NCI-H2227 (cell line): Measurements from ENCODE around the gene EDARADD.
"Not testable (repeated sequence)": the region's sequence is repeated elsewhere in the genome, so short reads cannot be mapped to it uniquely, and the experiment has no call there.

Experiments used
- DNase-seq: peaks from one replicate; lab custom pipeline; 2025; ENCODE audit not compliant: unreplicated experiment; lab: John Stamatoyannopoulos, UW

Gene EDARADD

DNA sequence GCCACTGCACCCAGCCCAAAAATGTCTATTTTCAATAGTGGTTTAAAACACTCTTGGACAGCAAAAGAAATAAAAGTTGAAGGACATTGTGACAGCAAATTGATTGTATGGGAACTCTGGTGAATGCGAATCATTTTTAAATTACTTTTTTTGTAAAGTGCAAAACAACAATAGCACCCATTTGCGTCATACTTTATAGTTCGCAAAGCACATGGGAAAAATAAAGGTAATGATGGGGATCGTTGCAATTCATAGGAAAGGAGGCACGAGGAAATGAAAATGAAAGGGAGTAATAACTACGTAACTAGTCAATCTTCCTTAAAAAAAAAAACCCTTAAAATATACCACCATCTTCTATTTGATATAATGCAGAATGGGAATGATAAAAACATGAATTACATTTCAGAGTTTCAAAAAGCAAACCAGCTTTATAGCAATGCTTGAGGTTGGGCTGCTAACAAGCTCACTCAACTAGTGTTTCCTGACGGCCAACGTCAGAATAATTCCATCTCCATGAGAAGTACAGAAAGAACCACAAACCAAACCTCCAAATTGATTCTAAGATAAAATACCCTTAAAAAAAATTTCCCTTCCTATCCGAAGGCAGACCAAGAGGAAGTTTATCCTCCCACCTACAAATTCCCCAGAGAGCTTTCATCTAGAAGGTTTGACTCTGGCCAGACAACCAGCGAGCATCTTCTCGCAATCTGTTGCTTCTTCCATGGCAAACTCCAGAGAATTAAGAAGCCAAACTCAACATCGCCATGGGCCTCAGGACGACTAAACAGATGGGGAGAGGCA lies at the start of gene EDARADD:
Gene EDARADD, plus strand, starts transcription at position 606 of the 801 bp plus-strand sequence. Its CDS starts 159 bp downstream, at position 765.
- DNase-seq, result no peak

GRCh38 chr1:236345728-236346127 lies 48.4 kb upstream of the EDARADD start:
- no peak for DNase-seq

- no peak for DNase-seq
Measured at GRCh38 chr1:236348071-236348470, 46.0 kb upstream of the EDARADD start.

- no peak for DNase-seq
Measured at GRCh38 chr1:236350308-236350707, 43.8 kb upstream of the EDARADD start.

DNA sequence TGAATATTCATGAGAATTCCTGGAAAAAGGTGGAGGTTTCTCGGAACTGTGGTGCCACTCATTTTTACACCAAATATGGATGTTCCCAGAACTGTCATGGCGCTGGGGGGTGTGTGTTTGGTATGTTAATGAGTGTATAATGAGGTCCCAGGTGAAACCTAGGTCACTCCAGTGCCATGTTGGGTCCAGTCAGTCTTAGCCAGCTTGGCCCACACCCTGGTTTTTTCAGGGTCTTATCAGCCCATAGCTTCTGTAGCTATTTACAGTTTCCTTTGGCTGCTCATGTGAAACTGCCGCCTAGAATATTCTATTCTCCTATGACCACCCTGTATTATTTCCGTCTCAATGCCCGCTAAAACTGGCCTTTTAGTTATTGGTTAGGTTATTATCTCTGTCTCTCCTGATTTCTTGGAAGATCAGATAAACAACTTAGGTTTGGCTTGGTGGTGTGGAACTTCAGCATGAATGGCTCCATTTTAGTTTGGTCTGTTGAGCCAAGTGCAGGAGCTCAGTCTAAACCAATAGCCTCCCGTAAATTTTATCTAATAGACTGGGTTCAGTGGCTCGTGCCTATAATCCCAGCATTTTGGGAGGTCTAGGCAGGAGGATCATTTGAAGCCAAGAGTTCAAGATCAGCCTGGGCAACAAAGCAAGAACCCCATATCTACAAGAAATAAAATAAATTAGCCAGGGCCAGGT lies 42.1 kb upstream of the EDARADD start:
- DNase-seq, result no peak

DNA sequence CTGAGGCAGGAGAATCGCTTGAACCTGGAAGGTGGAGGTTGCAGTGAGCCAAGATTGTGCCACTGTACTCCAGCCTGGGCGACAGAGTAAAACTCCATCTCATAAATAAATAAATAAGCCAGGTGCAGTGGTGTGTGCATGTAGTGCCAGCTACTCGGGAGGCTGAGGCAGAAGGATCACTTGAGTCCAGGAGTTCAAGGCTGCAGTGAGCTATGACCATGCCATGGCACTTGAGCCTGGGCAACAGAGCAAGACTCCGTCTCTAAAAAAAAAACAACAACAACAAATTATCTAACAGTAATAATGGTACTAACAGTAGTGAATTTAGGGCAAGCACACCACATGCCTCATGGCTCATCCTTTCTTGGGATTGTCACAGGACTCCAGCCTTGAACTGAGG lies 41.3 kb upstream of the EDARADD start:
- DNase-seq, result not testable (repeated sequence)

DNA sequence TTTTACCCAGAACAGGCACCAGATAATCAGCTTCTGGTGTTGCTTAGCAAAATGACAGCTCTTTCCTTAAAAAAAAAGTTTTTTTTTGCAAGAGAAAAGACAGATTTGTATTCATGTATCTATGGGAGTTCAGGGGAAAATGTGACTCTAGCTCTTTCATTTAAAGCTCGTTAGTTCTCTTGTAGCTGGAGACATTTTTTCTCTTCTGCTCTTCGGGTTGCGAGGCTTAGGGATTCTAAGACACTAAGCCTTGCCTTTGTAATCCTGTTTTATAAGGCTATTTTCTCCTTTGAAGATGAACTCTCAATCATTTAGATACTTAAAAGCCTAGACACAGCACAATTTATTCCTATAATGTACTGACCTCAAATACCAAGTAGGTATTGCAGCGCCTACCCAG lies 40.3 kb upstream of the EDARADD start:
- no peak for DNase-seq

GRCh38 chr1:236354330-236355147 lies 39.5 kb upstream of the EDARADD start:
- no peak for DNase-seq

- DNase-seq, result no peak
Measured at GRCh38 chr1:236356141-236356540, 37.9 kb upstream of the EDARADD start.

DNA sequence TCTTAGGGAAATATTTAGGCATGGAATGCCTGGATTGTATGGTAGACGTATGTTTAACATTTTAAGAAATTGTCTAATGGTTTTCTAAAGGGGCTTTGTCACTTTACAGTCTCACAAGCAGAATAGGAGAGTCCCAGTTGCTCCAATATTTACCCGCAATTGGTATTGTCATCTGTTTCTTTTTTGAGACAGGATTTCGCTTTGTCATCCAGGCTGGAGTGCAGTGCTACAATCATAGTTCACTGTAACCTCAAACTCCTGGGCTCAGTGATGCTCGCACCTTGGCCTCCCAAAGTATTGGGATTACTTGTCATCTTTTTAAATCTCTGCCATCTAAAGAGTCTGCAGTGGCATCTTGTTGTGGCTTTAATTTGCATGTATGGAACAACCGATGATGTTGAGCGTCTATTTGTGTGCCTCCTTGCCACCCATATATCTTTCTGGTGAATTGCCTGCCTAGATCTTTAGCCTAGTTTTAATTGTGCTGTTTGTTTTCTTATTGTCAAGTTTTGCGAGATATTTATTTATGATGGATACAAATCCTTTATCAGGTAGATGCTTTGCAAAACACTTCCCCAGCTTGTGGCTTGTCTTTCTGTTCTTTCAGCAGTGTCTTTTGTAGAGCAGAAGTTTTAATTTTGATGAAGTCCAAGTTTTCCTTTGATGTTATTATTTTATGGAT lies 32.0 kb upstream of the EDARADD start:
- no peak for DNase-seq

- DNase-seq, result no peak
Measured at GRCh38 chr1:236363237-236363636, 30.8 kb upstream of the EDARADD start.

DNA sequence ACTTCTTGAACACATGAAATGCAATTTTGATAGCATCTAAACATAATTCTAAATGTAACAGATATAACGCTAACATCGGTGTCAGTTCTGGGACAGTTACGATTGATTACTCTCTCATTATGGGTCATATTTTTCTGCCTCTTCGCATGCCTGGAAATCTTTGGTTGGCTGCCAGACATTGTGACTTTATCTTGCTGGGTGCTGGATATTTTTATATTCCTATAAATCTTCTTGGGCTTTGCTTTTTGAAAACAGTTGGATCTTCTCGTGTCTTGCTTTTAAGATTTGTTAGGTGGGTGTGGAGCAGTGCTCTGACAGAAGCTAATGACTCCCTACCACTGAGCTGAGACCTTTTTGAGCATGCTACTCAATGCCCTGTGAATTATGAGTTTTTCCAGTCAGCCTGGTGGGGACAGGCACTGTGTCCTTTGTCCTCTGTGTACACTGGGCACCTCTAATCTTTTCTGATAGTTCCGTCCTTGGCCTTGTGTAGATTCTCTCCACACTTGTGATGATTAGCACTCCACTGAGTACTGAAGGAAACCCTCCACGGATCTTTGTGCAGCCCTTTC lies 28.0 kb upstream of the EDARADD start:
- DNase-seq, result no peak

DNA sequence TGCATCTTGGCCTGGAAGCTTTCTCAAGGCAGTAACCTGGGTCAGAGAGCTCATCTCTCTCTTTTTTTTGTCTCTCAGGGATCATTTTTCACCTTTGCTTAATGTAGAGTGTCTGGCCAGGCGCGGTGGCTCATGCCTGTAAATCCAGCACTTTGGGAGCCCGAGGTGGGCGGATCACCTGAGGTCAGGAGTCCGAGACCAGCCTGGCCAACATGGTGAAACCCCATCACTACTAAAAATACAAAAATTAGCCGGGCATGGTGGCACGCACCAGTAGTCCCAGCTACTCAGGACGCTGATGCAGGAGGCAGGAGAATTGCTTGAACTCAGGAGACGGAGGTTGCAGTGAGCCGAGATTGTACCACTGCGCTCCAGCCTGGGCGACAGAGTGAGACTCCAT lies 27.4 kb upstream of the EDARADD start:
- DNase-seq, result not testable (repeated sequence)

DNA sequence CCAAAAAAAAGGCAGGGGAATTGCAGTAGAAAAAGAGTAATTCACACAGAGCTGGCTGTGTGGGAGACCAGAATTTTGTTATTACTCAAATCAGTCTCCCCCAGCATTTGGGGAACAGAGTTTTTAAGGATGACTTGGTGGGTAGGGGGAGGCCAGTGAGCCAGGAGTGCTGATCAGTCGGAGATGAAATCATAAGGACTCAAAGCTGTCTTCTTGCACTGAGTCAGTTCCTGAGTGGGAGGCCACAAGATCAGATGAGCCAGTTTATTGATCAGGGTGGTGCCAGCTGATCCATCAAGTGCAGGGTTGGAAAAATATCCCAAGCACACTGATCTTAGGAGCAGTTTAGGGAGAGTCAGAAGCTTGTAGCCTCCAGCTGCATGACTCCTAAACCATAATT lies 23.7 kb upstream of the EDARADD start:
- DNase-seq, result no peak

- no peak for DNase-seq
Measured at GRCh38 chr1:236371083-236371482, 23.0 kb upstream of the EDARADD start.

DNA sequence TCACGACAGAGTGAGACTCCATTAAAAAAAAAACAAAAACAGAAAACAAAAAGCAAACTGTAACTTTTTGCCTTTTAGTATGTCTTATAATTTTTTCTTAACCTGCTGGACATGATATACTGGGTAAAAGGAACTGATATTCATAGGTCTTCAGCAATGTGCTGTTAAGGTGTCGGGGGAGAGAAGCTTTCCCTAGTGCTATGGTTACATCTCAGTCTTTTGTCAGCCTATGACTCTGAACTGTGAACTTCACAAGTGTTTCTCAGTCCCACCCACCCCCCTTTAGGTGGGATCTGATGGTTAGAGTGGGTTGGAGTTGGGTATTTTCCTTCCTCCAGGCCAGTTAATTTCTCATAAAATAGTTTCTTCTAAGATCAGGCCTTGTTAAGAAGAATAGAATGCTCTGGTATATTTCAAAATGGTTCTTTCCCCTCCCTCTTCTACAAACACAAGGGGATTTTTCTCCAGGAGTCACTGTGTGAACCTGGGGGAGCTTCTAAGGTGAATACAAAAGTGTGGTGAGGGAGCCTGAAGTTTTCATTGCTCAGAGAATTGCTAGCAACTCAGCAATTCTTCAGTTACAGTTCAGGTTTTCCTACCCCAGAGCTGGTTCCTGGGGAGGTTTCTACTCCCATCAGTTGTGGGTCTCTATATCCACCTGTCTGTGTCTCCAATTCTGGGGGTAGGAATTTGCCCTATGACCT lies 16.1 kb upstream of the EDARADD start:
- DNase-seq, result no peak

DNA sequence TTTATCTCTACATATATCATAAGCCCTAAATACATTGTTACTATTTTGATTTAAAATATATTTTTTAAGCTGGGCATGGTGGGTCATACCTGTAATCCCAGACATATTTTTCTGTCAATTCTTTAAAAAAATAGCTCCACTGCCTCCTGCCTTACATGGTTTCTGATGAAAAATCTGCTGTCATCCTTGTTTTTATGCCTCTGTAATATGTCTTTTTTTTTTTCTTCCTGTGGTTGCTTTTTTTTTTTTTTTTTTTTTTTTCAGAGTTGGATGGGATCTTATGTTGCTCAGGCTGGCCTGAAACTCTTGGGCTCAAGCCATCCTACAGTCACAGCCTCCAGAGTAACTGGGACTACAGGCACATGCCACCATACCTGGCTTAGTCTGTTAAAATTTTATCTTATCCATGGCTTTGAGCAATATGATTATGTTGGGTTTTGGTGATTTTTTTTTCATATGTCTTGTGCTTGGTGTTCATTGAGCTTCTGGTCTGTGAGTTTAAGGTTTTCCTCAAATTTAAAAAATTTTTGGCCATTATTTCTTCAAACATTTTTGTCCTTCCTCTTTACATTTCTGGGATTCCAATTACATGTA lies 12.4 kb upstream of the EDARADD start:
- no peak for DNase-seq

GRCh38 chr1:236388332-236388731 lies 5.8 kb upstream of the EDARADD start:
- no peak for DNase-seq

DNA sequence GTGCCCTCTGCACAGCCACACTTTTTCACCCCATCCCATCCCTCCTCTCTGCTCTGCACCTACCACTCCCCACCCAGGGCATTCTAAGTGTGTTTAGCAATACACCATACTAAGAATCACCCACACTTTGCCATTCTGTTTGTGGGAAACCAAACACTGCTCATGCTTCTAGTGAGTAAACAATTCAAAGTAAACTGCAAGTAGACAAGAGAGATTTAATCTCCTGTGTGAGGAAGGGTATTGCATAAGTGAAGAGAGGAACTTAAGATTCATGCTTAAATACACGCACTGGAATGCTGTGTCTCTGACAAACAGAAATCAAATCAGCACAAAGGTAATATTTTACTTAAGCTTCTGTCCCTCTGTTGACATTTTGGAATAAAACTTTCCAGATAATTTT lies 4.8 kb upstream of the EDARADD start:
- no peak for DNase-seq

DNA sequence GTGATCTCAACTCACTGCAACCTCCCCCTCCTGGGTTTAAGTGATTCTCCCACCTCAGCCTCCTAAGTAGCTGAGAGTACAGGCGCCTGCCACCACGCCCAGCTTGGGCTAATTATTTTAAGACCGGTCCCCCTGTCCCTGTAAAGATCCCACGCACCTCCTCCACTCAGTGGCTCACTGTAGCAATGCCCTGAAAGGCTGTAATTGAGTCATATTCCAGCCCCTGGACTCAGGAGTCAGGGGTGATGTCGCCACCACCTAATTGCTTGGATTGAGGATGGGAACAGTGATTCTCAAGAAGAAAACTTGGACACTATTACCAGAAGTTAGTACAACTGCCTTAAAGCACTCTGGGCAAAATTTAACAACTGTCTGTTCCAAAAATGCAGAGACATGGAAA lies 3.1 kb upstream of the EDARADD start:
- DNase-seq, result no peak
